GM12878 (cell line): ENCODE measurements around the gene SRGAP1. TPM values are rescaled to one million over a fixed set of nuclear protein-coding genes. Genes with fewer than 3 reads are reported as not detected.

Source experiments
- ATAC-seq: fragments of 200-7000 bp; cut with Tn5 transposase; 3 replicates; pipeline ENCODE4 v1.9.1; 2020; ENCODE audit warnings: mild to moderate bottlenecking, moderate library complexity
- BruUV-seq: library from RNA; stranded (reverse); fragments of 400-500 nt; replicated peaks from 2 replicates; lab custom pipeline; 2021; lab: Mats Ljungman, UMichigan
- CTCF ChIA-PET: fragments of 300-600 bp; sonication (Branson Sonifier 250); formaldehyde crosslinking; extraction: SDS; loops from one replicate; lab custom pipeline; 2021; ENCODE audit warnings: inconsistent platforms; lab: Yijun Ruan, JAX
- POLR2A ChIA-PET: fragments of 350-600 bp; formaldehyde crosslinking; extraction: SDS; loops from one replicate; lab custom pipeline; 2021; ENCODE audit warnings: inconsistent platforms; lab: Charles Lee
- RAD21 ChIA-PET: fragments of 300-600 bp; sonication (Branson Sonifier 250); formaldehyde crosslinking; loops from one replicate; lab custom pipeline; 2023; ENCODE audit warnings: antibody characterized with exemption; ENCODE audit not compliant: unreplicated experiment; lab: Charles Lee
- SMC1A ChIA-PET: fragments of 300-600 bp; sonication (Branson Sonifier 250); formaldehyde crosslinking; loops from one replicate; lab custom pipeline; 2023; ENCODE audit not compliant: unreplicated experiment, uncharacterized antibody; lab: Charles Lee
- DNase-seq: peaks from one replicate; pipeline ENCODE4 v3.0.0-alpha.2; 2011; ENCODE audit warnings: low read depth, low spot score
- FAIRE-seq: peaks from 3 replicates; lab custom pipeline; 2011; peaks lifted over from hg19 to GRCh38; lab: Jason Lieb, UNC
- H2AFZ ChIP-seq: 2 replicates; pipeline ENCODE4 v1.6.0; 2011; ENCODE audit warnings: low read depth, low read length, control low read depth; ENCODE audit not compliant: control insufficient read depth
- H3K27ac ChIP-seq: 2 replicates; pipeline ENCODE4 v1.5.1; 2011; ENCODE audit warnings: control low read depth; ENCODE audit not compliant: control insufficient read depth, insufficient read depth
- H3K27me3 ChIP-seq, 2 experiments: replicated peaks in 1 of 2; 2 replicates each; pipeline versions ENCODE4 v1.6.0 to v1.6.1; 2011; ENCODE audit warnings: low read length in 1 of 2; ENCODE audit not compliant: control insufficient read depth in 2 of 2, insufficient read depth in 2 of 2
- H3K36me3 ChIP-seq, 2 experiments: 2 replicates each; pipeline ENCODE4 v1.5.1; 2011; ENCODE audit warnings: low read length in 1 of 2; ENCODE audit not compliant: control insufficient read depth in 2 of 2, insufficient read depth in 2 of 2
- H3K4me1 ChIP-seq: 2 replicates; pipeline ENCODE4 v1.6.1; 2011; ENCODE audit warnings: mild to moderate bottlenecking, low read length, moderate library complexity, mixed read lengths; ENCODE audit not compliant: control insufficient read depth, insufficient read depth
- H3K4me2 ChIP-seq: 2 replicates; pipeline ENCODE4 v1.6.0; 2011; ENCODE audit warnings: control low read depth; ENCODE audit not compliant: control insufficient read depth, insufficient read depth
- H3K4me3 ChIP-seq: fragments of 200-600 bp; sonication (generic); 2 replicates; pipeline ENCODE4 v1.5.1; 2016
- H3K79me2 ChIP-seq: 2 replicates; pipeline ENCODE4 v1.6.0; 2011; ENCODE audit warnings: low read length; ENCODE audit not compliant: control insufficient read depth, insufficient read depth
- H3K9ac ChIP-seq: 2 replicates; pipeline ENCODE4 v1.8.0; 2011; ENCODE audit warnings: low read length, control low read depth, mixed read lengths; ENCODE audit not compliant: control insufficient read depth, insufficient read depth
- H3K9me3 ChIP-seq: replicated peaks from 3 replicates; pipeline ENCODE4 v1.5.1; 2011; ENCODE audit warnings: mild to moderate bottlenecking, low read length; ENCODE audit not compliant: control insufficient read depth, insufficient read depth
- H4K20me1 ChIP-seq: 2 replicates; pipeline ENCODE4 v1.6.0; 2011; ENCODE audit not compliant: control insufficient read depth, insufficient read depth
- CBFB ChIP-seq: IDR thresholded peaks from 2 replicates; pipeline ENCODE4 v1.6.1; 2016; ENCODE audit warnings: antibody characterized with exemption, low read depth
- CHD1 ChIP-seq: IDR thresholded peaks from 2 replicates; pipeline ENCODE4 v1.6.1; 2012; ENCODE audit warnings: low read depth, low read length, improper control_type of control experiment
- CREM ChIP-seq: IDR thresholded peaks from 2 replicates; pipeline ENCODE4 v1.6.1; 2014; ENCODE audit warnings: antibody characterized with exemption, low read depth
- ETV6 ChIP-seq, 2 experiments: fragments of 450-650 bp in 1 of 2; IDR thresholded peaks in 1 of 2; conservative IDR thresholded peaks in 1 of 2; 2 replicates each; pipeline ENCODE4 v1.6.1; 2014; ENCODE audit warnings: antibody characterized with exemption in 1 of 2, borderline replicate concordance in 1 of 2, low read depth in 1 of 2, mild to moderate bottlenecking in 1 of 2, moderate library complexity in 1 of 2
- IRF4 ChIP-seq: IDR thresholded peaks from 2 replicates; pipeline ENCODE4 v1.6.1; 2011; ENCODE audit warnings: low read depth, low read length
- IRF5 ChIP-seq: fragments of 450-650 bp; IDR thresholded peaks from 2 replicates; pipeline ENCODE4 v1.6.1; 2017; ENCODE audit warnings: borderline replicate concordance
- KAT2A ChIP-seq: conservative IDR thresholded peaks from 2 replicates; pipeline ENCODE4 v1.6.1; 2011; ENCODE audit warnings: low read depth, low read length; ENCODE audit not compliant: control insufficient read depth
- NFYB ChIP-seq: IDR thresholded peaks from 2 replicates; pipeline ENCODE4 v1.6.1; 2011; ENCODE audit warnings: low read depth, mild to moderate bottlenecking, low read length, improper control_type of control experiment, moderate library complexity; ENCODE audit not compliant: insufficient read depth
- PKNOX1 ChIP-seq: fragments of 450-650 bp; IDR thresholded peaks from 2 replicates; pipeline ENCODE4 v1.6.1; 2016; ENCODE audit warnings: mild to moderate bottlenecking
- RBBP5 ChIP-seq: fragments of 200-600 bp; sonication (generic); conservative IDR thresholded peaks from 2 replicates; pipeline ENCODE4 v1.6.1; 2016
- ZBTB33 ChIP-seq: fragments of 450-650 bp; IDR thresholded peaks from 2 replicates; pipeline ENCODE4 v1.6.1; 2017; ENCODE audit warnings: mild to moderate bottlenecking
- WGBS: methylation state at CpG from one replicate; pipeline ENCODE4 v1.1.6; 2016; ENCODE audit warnings: low lambda C conversion rate; ENCODE audit not compliant: insufficient replicate concordance, insufficient coverage; ENCODE audit errors: missing lambda C conversion rate; 5-methylcytosine and 5-hydroxymethylcytosine counted together
- in situ Hi-C: fragments of 300-500 bp; cut with MboI; formaldehyde crosslinking; loops from 9 replicates; pipeline ENCODE4 v1.14.3; 2018; ENCODE audit warnings: mixed read lengths
- intact Hi-C: fragments of 100-400 bp; cut with micrococcal nuclease; formaldehyde crosslinking; loops from one replicate; pipeline ENCODE4 v1.14.2; 2022; ENCODE audit not compliant: unreplicated experiment
- polyA plus RNA-seq, 11 experiments: library from polyadenylated mRNA; depleted of rRNA in 4 of 11; unstranded in 6 of 11; stranded (reverse) in 5 of 11; fragments of >200 nt; fragmentation: Nextera tagmentation in 4 of 11; fragmentation: Illumina TruSeq in 1 of 11; extraction: Ambion mirVana in 4 of 11; extraction: Trizol in 1 of 11; gene quantifications; 1 replicate in 1 of 11; 2 replicates in 10 of 11; pipeline versions ENCODE4 v1.2.1 to v1.2.3, GENCODE V29; 2011 to 2016; ENCODE audit warnings: inconsistent platforms in 2 of 11, missing spikeins in 2 of 11, low read depth in 1 of 11
- total RNA-seq, 4 experiments: library from RNA; depleted of rRNA in 3 of 4; stranded (reverse); fragments of >200 nt in 3 of 4; fragmentation: Illumina TruSeq in 1 of 4; extraction: Trizol in 1 of 4; gene quantifications; 2 replicates each; pipeline versions ENCODE4 v1.2.1 to v1.2.3, GENCODE V29; 2013 to 2021

Gene SRGAP1
- total and polyA plus RNA-seq, 10 of the 15 experiments (the other 5 are each of a cell fraction or from before 2014, with no cell fraction given) = 0.16 to 0.85 (median 0.46) TPM

- Histone ChIP-seq H3K4me2 (no peak overlapping the region), H3K9ac (no peak overlapping the region), H3K27ac (no peak overlapping the region), H3K4me3 (no peak overlapping the region), H2AFZ (no peak overlapping the region), H3K4me1 (no peaks in the 10 kb centered on the region), H3K36me3 (no peaks in the 10 kb centered on the region), H3K79me2 (no peaks in the 10 kb centered on the region), H3K9me3 (no peaks in the 10 kb centered on the region), H3K27me3 (no peaks in the 10 kb centered on the region), H4K20me1 (no peaks in the 10 kb centered on the region)
- no TSS peak for BruUV-seq
- in situ Hi-C loops (no loop called here), intact Hi-C loops (no loop called here)
- TF ChIP-seq PKNOX1 (no peak), CREM (no peak), CHD1 (no peak), NFYB (no peak)
- no peak for DNase-seq
- ChIA-PET CTCF (no interaction called here), POLR2A (no interaction called here), SMC1A (no interaction called here), RAD21 (no interaction called here)
- no peak for FAIRE-seq
- ATAC-seq = no peak
- WGBS = 20% methylated on average over 1 of the region's 1 CpG
These were observed 191.9 kb downstream of the SRGAP1 start for GRCh38 chr12:64036414-64036813.

GRCh38 chr12:64039281-64039871 is 194.9 kb downstream of the SRGAP1 start:
- WGBS = 44% methylated on average over 7 of the region's 7 CpGs

More at GRCh38 chr12:64039281-64039871, 194.9 kb downstream of the SRGAP1 start:
- Histone ChIP-seq H2AFZ (no peak overlapping the region), H3K4me1 (no peaks in the 10 kb centered on the region), H3K9ac (no peak overlapping the region), H3K36me3 (no peaks in the 10 kb centered on the region), H4K20me1 (no peaks in the 10 kb centered on the region), H3K4me2 (no peak overlapping the region), H3K27ac (no peak overlapping the region), H3K27me3 (no peaks in the 10 kb centered on the region), H3K4me3 (no peak overlapping the region), H3K9me3 (no peaks in the 10 kb centered on the region), H3K79me2 (no peaks in the 10 kb centered on the region)
- TF ChIP-seq CBFB (no peak), RBBP5 (no peak), KAT2A (no peak), IRF5 (no peak), ZBTB33 (no peak), IRF4 (no peak), ETV6 (conservative IDR thresholded peaks at IDR 0.05 in 1 of 2, IDR thresholded peaks at IDR 0.05 in 1 of 2; ENCODE audit: borderline replicate concordance in 1 of 2, low read depth in 1 of 2) (no peak)
- in situ Hi-C loops = no loop called here
- SMC1A ChIA-PET = interaction anchor here (1.3 kb wide), 1 partner anchor 11 kb away, joined by 3 read pairs; no protein-coding TSS in a partner anchor
- no TSS peak for BruUV-seq
- RAD21 ChIA-PET = no interaction called here
- ATAC-seq (no peak), DNase-seq (no peak), FAIRE-seq (no peak)
- POLR2A ChIA-PET = interaction anchor here (0.6 kb wide), 1 partner anchor 418 kb away, joined by 6 read pairs; no protein-coding TSS in a partner anchor
- CTCF ChIA-PET = no interaction called here
- intact Hi-C loops = no loop called here
